Uterus (tissue), 2 donors: ENCODE measurements around the gene GPR42.

Experiments
- CTCF ChIP-seq, 4 experiments: fragments of 200-600 bp in 2 of 4; fragments of 450-650 bp in 2 of 4; sonication (generic) in 2 of 4; IDR thresholded peaks; one replicate each; pipeline ENCODE4 v1.5.1; 2016 to 2019; ENCODE audit warnings: antibody characterized with exemption in 4 of 4, mild to moderate bottlenecking in 2 of 4, moderate library complexity in 1 of 4
- POLR2A ChIP-seq, 2 donors: fragments of 450-650 bp; IDR thresholded peaks; one replicate each; pipeline ENCODE4 v1.6.1; 2016; ENCODE audit warnings: antibody characterized with exemption in 2 of 2, mild to moderate bottlenecking in 1 of 2, moderate library complexity in 1 of 2

- TF ChIP-seq POLR2A (IDR thresholded peaks at IDR 0.05), result no peak
- no peak for TF ChIP-seq CTCF (IDR thresholded peaks at IDR 0.05)
Observed at GRCh38 chr19:35403116-35403760, 32.4 kb downstream of the GPR42 start.
